Activated naive CD8-positive, alpha-beta T cell treated with anti-CD3 and anti-CD28 coated beads for 36 hours (primary cell): ENCODE results near the gene MAPKAP1. TPM values are rescaled to one million over a fixed set of nuclear protein-coding genes. Genes with fewer than 3 reads are reported as not detected.

Source experiments
- DNase-seq: peaks from one replicate; pipeline ENCODE4 v3.0.0; 2021
- H3K27ac Mint-ChIP-seq: one replicate; pipeline ENCODE4 v1.8.0; 2022; ENCODE audit warnings: mild to moderate bottlenecking, moderate library complexity, mixed read lengths
- H3K27me3 Mint-ChIP-seq: one replicate; pipeline ENCODE4 v1.8.0; 2022; ENCODE audit warnings: mild to moderate bottlenecking, mixed read lengths
- H3K36me3 Mint-ChIP-seq: one replicate; pipeline ENCODE4 v1.8.0; 2021; ENCODE audit warnings: mild to moderate bottlenecking, mixed read lengths
- H3K4me1 Mint-ChIP-seq: one replicate; pipeline ENCODE4 v1.8.0; 2021; ENCODE audit warnings: mixed read lengths
- H3K4me3 Mint-ChIP-seq: one replicate; pipeline ENCODE4 v1.8.0; 2022; ENCODE audit warnings: mild to moderate bottlenecking, moderate library complexity, mixed read lengths
- H3K9me3 Mint-ChIP-seq: one replicate; pipeline ENCODE4 v1.8.0; 2022; ENCODE audit warnings: mixed read lengths
- total RNA-seq, 2 experiments: library from RNA; stranded (reverse); gene quantifications; one replicate each; pipeline ENCODE4 v1.2.3, GENCODE V29; 2021

The MAPKAP1 gene
- total RNA-seq, 2 experiments from 2014 or later: 91.8 to 92.2 TPM

GRCh38 chr9:125421591-125422181 is 285.3 kb downstream of the MAPKAP1 start:
- H3K9me3 Mint-ChIP-seq: no peaks in the 10 kb centered on the region

GRCh38 chr9:125421166-125421565 is 285.8 kb downstream of the MAPKAP1 start:
- Mint-ChIP-seq H3K4me3 (no peak overlapping the region), H3K27me3 (no peaks in the 10 kb centered on the region), H3K4me1 (no peaks in the 10 kb centered on the region), H3K27ac (no peak overlapping the region), H3K9me3 (no peaks in the 10 kb centered on the region), H3K36me3 (no peaks in the 10 kb centered on the region)
- DNase-seq: no peak

More at GRCh38 chr9:125421591-125422181, 285.3 kb downstream of the MAPKAP1 start:
- H3K27me3 Mint-ChIP-seq: no peaks in the 10 kb centered on the region
- no peak overlapping the region for H3K27ac Mint-ChIP-seq
- H3K36me3 Mint-ChIP-seq: no peaks in the 10 kb centered on the region
- no peaks in the 10 kb centered on the region for H3K4me1 Mint-ChIP-seq
- no peak overlapping the region for H3K4me3 Mint-ChIP-seq
- DNase-seq: no peak

GRCh38 chr9:125418404-125418803 is 288.6 kb downstream of the MAPKAP1 start:
- no peaks in the 10 kb centered on the region for H3K4me1 Mint-ChIP-seq
- H3K36me3 Mint-ChIP-seq: no peaks in the 10 kb centered on the region
- H3K9me3 Mint-ChIP-seq: no peaks in the 10 kb centered on the region
- H3K4me3 Mint-ChIP-seq: no peak overlapping the region
- no peaks in the 10 kb centered on the region for H3K27me3 Mint-ChIP-seq
- no peak overlapping the region for H3K27ac Mint-ChIP-seq
- DNase-seq: no peak

GRCh38 chr9:125416517-125416916 is 290.5 kb downstream of the MAPKAP1 start:
- Mint-ChIP-seq H3K36me3 (no peaks in the 10 kb centered on the region), H3K27ac (no peak overlapping the region), H3K4me3 (no peak overlapping the region), H3K9me3 (no peaks in the 10 kb centered on the region), H3K27me3 (no peaks in the 10 kb centered on the region), H3K4me1 (no peaks in the 10 kb centered on the region)
- no peak for DNase-seq

- Mint-ChIP-seq H3K36me3 (no peaks in the 10 kb centered on the region), H3K4me1 (no peaks in the 10 kb centered on the region), H3K4me3 (no peak overlapping the region), H3K27ac (no peak overlapping the region), H3K9me3 (no peaks in the 10 kb centered on the region), H3K27me3 (no peaks in the 10 kb centered on the region)
- DNase-seq: no peak
These were observed 291.2 kb downstream of the MAPKAP1 start for GRCh38 chr9:125415583-125416460.

GRCh38 chr9:125413579-125413978 is 293.4 kb downstream of the MAPKAP1 start:
- H3K36me3 Mint-ChIP-seq: peaks cover 2% of the 10 kb centered on the region
- DNase-seq: no peak
- peaks cover 3% of the 10 kb centered on the region for H3K4me1 Mint-ChIP-seq
- peaks cover 16% of the 10 kb centered on the region for H3K27me3 Mint-ChIP-seq
- H3K9me3 Mint-ChIP-seq: no peaks in the 10 kb centered on the region
- no peak overlapping the region for H3K4me3 Mint-ChIP-seq
- no peak overlapping the region for H3K27ac Mint-ChIP-seq

GRCh38 chr9:125412166-125412565 is 294.8 kb downstream of the MAPKAP1 start:
- Mint-ChIP-seq H3K4me1 (peaks cover 8% of the 10 kb centered on the region), H3K27ac (no peak overlapping the region), H3K4me3 (no peak overlapping the region), H3K9me3 (no peaks in the 10 kb centered on the region), H3K27me3 (peaks cover 23% of the 10 kb centered on the region), H3K36me3 (peaks cover 2% of the 10 kb centered on the region)
- DNase-seq: no peak

GRCh38 chr9:125411171-125411756 is 295.7 kb downstream of the MAPKAP1 start:
- no peaks in the 10 kb centered on the region for H3K9me3 Mint-ChIP-seq
- H3K4me1 Mint-ChIP-seq: peaks cover 8% of the 10 kb centered on the region
- H3K27me3 Mint-ChIP-seq: peaks cover 25% of the 10 kb centered on the region
- H3K4me3 Mint-ChIP-seq: peak overlapping the region; percentile 14
- peaks cover 2% of the 10 kb centered on the region for H3K36me3 Mint-ChIP-seq
- no peak overlapping the region for H3K27ac Mint-ChIP-seq
- DNase-seq: no peak

GRCh38 chr9:125410522-125410894 is 296.5 kb downstream of the MAPKAP1 start:
- peaks cover 2% of the 10 kb centered on the region for H3K36me3 Mint-ChIP-seq
- peak overlapping the region; percentile 30 for H3K4me3 Mint-ChIP-seq
- H3K27me3 Mint-ChIP-seq: peaks cover 25% of the 10 kb centered on the region
- no peak overlapping the region for H3K27ac Mint-ChIP-seq
- no peaks in the 10 kb centered on the region for H3K9me3 Mint-ChIP-seq
- no peak for DNase-seq
- peaks cover 8% of the 10 kb centered on the region for H3K4me1 Mint-ChIP-seq

- Mint-ChIP-seq H3K4me3 (peak overlapping the region; percentile 59), H3K27me3 (peaks cover 25% of the 10 kb centered on the region), H3K36me3 (peaks cover 2% of the 10 kb centered on the region), H3K4me1 (peaks cover 8% of the 10 kb centered on the region), H3K27ac (peak overlapping the region; percentile 5), H3K9me3 (no peaks in the 10 kb centered on the region)
- peak; percentile 60 for DNase-seq
These were observed 297.1 kb downstream of the MAPKAP1 start for GRCh38 chr9:125409637-125410521.

GRCh38 chr9:125409217-125409636 is 297.8 kb downstream of the MAPKAP1 start:
- peak; percentile 24 for DNase-seq

GRCh38 chr9:125407974-125408900 is 298.8 kb downstream of the MAPKAP1 start:
- Mint-ChIP-seq H3K4me1 (peaks cover 8% of the 10 kb centered on the region), H3K36me3 (peaks cover 2% of the 10 kb centered on the region), H3K4me3 (peak overlapping the region; percentile 66), H3K27me3 (peaks cover 25% of the 10 kb centered on the region), H3K9me3 (no peaks in the 10 kb centered on the region), H3K27ac (no peak overlapping the region)
- peak; percentile 82 for DNase-seq

More at GRCh38 chr9:125409217-125409636, 297.8 kb downstream of the MAPKAP1 start:
- Mint-ChIP-seq H3K36me3 (peaks cover 2% of the 10 kb centered on the region), H3K9me3 (no peaks in the 10 kb centered on the region), H3K4me3 (peak overlapping the region; percentile 64), H3K27ac (no peak overlapping the region), H3K4me1 (peaks cover 8% of the 10 kb centered on the region), H3K27me3 (peaks cover 25% of the 10 kb centered on the region)

GRCh38 chr9:125407432-125407973 is 299.5 kb downstream of the MAPKAP1 start:
- H3K4me3 Mint-ChIP-seq: peak overlapping the region; percentile 66
- H3K27ac Mint-ChIP-seq: no peak overlapping the region
- peaks cover 8% of the 10 kb centered on the region for H3K4me1 Mint-ChIP-seq
- H3K36me3 Mint-ChIP-seq: peaks cover 2% of the 10 kb centered on the region
- H3K27me3 Mint-ChIP-seq: peaks cover 25% of the 10 kb centered on the region
- H3K9me3 Mint-ChIP-seq: no peaks in the 10 kb centered on the region
- no peak for DNase-seq

- no peaks in the 10 kb centered on the region for H3K9me3 Mint-ChIP-seq
- no peak for DNase-seq
- peaks cover 2% of the 10 kb centered on the region for H3K36me3 Mint-ChIP-seq
- peaks cover 8% of the 10 kb centered on the region for H3K4me1 Mint-ChIP-seq
- no peak overlapping the region for H3K27ac Mint-ChIP-seq
- no peak overlapping the region for H3K4me3 Mint-ChIP-seq
- peaks cover 25% of the 10 kb centered on the region for H3K27me3 Mint-ChIP-seq
These were observed 300.3 kb downstream of the MAPKAP1 start for GRCh38 chr9:125406810-125407087.
